HG03378 (cell line): ENCODE measurements around the gene CRTAP.
A peak's percentile ranks its signal among the peaks of the same experiment; 100 is the strongest.
"Not testable (repeated sequence)": the region's sequence is repeated elsewhere in the genome, so short reads cannot be mapped to it uniquely, and the experiment has no call there.

ENCODE experiments used
- ATAC-seq: cut with Tn5 transposase; IDR thresholded peaks from one replicate; pipeline ENCODE4 v1.9.1; 2021; ENCODE audit warnings: mild to moderate bottlenecking, moderate library complexity; ENCODE audit not compliant: unreplicated experiment

Gene CRTAP

GRCh38 chr3:33099109-33099645, 14.6 kb upstream of the CRTAP start:
- no peak for ATAC-seq

- ATAC-seq: no peak
Measured at GRCh38 chr3:33099701-33100100, 14.1 kb upstream of the CRTAP start.

- no peak for ATAC-seq
Measured at GRCh38 chr3:33100229-33100628, 13.6 kb upstream of the CRTAP start.

GRCh38 chr3:33103034-33103433, 10.8 kb upstream of the CRTAP start:
- no peak for ATAC-seq

- no peak for ATAC-seq
Measured at GRCh38 chr3:33103480-33103879, 10.3 kb upstream of the CRTAP start.

GRCh38 chr3:33104803-33105202, 9.0 kb upstream of the CRTAP start:
- ATAC-seq: no peak

GRCh38 chr3:33105341-33105948, 8.4 kb upstream of the CRTAP start:
- no peak for ATAC-seq

GRCh38 chr3:33106854-33107253, 7.0 kb upstream of the CRTAP start:
- ATAC-seq: not testable (repeated sequence)

- ATAC-seq: peak; percentile 60
Measured at GRCh38 chr3:33111581-33111980, 2.2 kb upstream of the CRTAP start.

GRCh38 chr3:33114622-33115023, 809 bp downstream of the CRTAP start:
- no peak for ATAC-seq

- ATAC-seq: no peak
Measured at GRCh38 chr3:33115024-33115768, 1.4 kb downstream of the CRTAP start.

GRCh38 chr3:33117461-33117860, 3.6 kb downstream of the CRTAP start:
- ATAC-seq: no peak

GRCh38 chr3:33119891-33120290, 6.1 kb downstream of the CRTAP start:
- no peak for ATAC-seq

- no peak for ATAC-seq
Measured at GRCh38 chr3:33122991-33123390, 9.2 kb downstream of the CRTAP start.

- ATAC-seq: no peak
Measured at GRCh38 chr3:33124638-33125037, 10.8 kb downstream of the CRTAP start.

- ATAC-seq: no peak
Measured at GRCh38 chr3:33125840-33126239, 12.0 kb downstream of the CRTAP start.

GRCh38 chr3:33128706-33129105, 14.9 kb downstream of the CRTAP start:
- no peak for ATAC-seq

- ATAC-seq: no peak
Measured at GRCh38 chr3:33130144-33130543, 16.3 kb downstream of the CRTAP start.

- ATAC-seq: peak; percentile 82
Measured at GRCh38 chr3:33131331-33132018, 17.7 kb downstream of the CRTAP start.

- ATAC-seq: no peak
Measured at GRCh38 chr3:33132019-33132360, 18.2 kb downstream of the CRTAP start.

GRCh38 chr3:33134026-33134625, 20.3 kb downstream of the CRTAP start:
- ATAC-seq: no peak

GRCh38 chr3:33137691-33138090, 23.9 kb downstream of the CRTAP start:
- no peak for ATAC-seq
